Activated CD4-positive, alpha-beta T cell treated with anti-CD3 and anti-CD28 coated beads, Interleukin-2, amount 50 U/mL, for 48 hours (primary cell): ENCODE data around the gene MAP1LC3B.
"Not testable (repeated sequence)": the region's sequence is repeated elsewhere in the genome, so short reads cannot be mapped to it uniquely, and the experiment has no call there.

Source experiments
- DNase-seq, 2 experiments: peaks; one replicate each; pipeline ENCODE4 v3.0.0-alpha.2; 2020

MAP1LC3B gene

DNA sequence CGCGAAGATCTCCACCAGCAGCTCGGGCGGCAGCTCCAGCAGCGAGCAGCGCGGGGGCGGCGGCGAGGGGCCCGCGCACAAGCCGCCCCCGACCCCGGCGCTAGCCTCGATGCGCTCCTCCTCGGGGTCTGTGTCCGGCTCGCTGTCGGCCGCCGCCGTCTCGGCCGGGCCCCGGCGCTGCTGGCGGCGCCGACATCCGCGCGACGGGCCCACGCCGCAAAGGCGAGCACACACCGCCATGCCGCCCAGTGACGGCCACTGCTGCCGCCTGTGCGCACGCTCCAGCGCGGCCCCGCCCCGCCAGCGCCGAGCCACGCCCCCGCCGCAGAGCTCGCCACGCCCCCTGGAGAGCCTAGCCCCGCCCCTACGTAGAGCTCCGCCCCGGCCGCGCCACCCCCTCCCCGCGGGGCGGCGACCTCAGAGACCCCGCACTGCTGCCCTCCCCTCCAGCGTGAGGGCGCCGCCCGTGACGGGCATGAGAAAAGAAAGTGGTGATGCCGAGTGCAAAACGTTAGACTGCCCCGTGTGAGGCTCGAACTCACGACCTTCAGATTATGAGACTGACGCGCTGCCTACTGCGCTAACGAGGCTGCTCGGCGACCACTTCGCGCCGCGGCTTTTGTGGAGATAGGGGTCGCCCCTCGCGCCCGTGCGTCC, 8.5 kb upstream of the MAP1LC3B start, which contains the start of gene FBXO31:
TSS of gene FBXO31 (minus strand) at position 272 of the 657 bp plus-strand sequence. CDS start at position 240, 32 bp downstream.
- peak; percentile 91 to 92 for DNase-seq

DNA sequence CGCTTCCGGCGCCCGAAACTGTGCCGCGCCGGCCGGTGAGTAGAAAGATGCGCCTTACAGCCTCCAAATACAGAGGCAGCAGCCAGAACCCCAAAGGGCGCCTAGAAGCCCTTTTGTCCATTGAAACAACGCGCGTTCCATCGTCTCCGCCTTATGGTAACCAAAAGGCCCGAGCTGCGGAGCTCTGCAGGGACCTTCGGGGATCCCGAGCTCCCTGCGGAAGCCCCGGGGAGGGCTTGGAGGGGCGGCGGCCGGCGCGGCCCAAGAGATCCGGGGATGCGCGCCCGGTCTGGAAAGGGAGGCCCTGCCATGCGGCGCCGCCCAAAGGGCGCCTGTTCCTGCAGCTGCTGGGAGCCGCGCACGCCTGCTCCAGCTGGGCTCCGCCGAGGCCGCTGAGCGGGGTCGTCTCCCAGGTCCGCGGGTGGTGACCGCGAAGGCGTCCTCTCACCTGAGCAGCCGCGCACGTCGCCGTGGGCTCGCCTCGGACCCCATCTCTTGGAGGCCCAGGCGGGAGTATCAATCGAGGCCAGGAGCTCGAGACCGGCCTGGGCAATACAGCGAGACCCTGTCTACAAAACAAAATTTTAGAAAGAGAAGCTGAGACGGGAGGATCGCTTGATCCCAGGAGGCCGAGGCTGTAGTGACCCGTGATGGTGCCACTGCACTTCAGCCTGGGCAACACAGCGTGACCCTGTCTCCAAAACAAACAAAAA, 7.8 kb upstream of the MAP1LC3B start:
- DNase-seq, result no peak

DNA sequence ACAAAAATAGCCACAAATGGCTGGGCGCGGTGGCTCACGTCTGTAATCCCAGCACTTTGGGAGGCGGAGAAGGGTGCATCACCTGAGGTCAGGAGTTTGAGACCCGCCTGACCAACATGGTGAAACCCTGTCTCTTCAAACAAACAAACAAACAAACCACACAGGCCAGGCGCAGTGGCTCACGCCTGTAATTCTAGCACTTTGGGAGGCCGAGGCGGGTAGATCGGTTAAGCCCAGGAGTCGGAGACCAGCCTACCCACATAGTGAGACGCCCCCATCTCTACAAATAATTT, 7.3 kb upstream of the MAP1LC3B start:
- not testable (repeated sequence) for DNase-seq

DNA sequence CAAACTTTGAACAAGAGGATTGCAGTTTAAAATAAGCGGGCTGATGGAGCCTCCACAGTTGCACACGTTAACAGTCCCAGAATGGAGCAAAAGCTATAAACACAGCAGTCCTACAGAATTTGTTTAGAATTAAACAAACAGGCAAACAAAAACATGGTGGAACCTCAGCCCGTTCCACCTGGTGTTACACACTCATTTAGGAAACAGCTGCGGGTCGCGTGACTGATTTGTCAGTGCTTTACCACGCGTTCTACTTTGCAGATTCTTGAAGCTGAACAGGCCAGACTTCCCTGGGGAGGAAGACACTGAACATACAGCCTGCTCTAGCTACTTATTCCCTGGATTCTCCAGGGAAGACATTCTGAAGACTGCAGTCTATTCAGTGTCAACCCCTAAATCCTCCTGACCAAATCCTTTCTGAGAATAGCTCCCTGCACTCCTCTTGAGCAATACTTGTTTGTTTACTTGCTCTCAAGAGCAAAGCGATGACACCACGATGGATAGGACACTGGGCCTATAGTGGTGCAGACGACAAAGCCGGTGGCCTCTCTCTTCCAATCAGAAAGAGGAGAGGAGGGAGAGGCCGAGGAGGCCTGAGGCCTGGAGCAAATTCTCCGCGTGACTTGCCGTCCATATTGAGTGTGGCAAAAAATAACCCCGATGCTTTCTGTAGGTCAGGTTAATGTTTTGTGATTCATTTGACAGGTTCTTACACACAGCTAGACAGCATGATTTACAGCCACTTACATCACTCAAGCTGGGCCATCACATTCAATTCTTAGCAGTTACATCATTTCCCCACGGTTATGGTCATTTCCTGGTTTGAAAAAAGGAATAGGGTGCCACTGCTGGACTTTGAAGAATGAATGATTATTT, 4.0 kb upstream of the MAP1LC3B start:
- DNase-seq, result peak; percentile 81 to 86

DNA sequence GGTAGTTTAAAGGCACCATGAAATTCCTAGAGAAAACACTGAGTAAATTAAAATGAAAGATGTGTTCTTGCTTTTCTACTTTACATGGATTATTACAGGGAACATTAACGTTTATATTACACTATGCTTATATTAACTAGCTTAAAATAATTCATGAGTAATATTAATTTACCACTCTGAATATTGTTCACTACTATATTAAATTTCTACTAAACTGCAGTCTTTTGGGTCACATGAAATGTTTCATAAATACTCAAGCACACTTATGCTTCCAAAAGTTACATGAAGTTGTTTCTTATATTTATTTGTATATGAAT, 3.4 kb upstream of the MAP1LC3B start:
- DNase-seq, result no peak

DNA sequence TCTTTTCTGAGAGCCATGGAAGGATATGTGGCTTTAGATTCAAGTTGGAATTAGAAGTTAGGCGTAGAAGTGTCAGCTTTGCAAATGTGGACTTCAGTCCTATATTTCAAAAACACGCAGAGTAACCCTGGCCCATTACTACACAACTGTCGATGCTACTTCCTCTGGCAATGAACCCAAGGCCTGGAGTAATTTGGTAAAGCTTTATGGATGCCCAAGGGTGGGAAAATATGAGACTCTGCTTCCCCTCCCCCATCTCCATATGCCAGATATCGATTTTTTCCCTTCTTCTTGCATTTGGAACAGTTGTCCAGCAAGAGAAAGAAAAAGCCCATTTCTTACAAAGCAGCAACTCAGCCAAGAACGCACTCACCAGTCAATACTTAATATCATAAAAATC, 2.9 kb upstream of the MAP1LC3B start:
- DNase-seq, result no peak

DNA sequence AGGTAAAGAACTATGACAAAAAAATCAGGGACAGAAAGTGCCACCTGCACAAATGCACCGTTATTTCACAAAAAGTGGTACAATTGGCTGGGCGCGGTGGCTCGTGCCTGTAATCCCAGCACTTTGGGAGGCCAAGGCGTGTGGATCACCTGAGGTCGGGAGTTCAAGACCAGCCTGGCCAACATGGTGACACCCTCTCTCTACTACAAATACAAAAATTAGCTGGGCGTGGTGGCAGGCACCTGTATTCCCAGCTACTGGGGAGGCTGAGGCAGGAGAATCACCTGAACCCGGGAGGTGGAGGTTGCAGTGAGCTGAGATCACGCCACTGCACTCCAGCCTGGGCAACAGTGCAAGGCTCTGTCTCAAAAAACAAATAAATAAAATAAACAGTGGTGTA, 2.2 kb upstream of the MAP1LC3B start:
- not testable (repeated sequence) for DNase-seq

DNA sequence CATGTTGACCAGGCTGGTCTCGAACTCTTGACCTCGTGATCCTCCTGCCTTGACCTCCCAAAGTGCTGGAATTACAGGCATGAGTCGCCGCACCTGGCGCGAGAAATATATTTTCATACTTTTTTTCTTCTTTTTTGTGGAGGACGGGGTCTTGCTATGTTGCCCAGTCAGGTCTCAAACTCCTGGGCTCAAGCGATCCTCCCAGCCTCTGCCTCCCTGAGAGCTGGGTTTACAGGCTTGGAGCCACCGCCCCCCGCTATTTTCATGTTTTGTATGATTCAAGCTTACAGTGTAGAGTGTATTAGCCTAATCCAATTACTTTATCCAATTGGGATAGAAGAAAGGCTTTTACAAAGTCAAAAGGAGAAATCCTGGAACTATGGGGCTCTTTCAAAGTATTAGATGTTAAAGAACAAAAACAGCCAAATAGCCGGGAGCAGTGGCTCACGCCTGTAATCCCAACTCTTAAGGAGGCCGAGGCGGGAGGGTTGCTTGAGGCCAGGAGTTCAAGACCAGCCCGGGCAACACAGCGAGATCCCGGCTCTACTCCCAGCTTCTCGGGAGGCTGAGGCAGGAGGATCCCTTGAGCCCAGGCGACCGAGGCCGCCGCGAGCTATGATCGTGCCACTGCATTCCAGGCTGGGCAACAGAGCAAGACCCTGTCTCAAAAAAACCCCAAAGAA, 1.4 kb upstream of the MAP1LC3B start:
- no peak for DNase-seq

DNA sequence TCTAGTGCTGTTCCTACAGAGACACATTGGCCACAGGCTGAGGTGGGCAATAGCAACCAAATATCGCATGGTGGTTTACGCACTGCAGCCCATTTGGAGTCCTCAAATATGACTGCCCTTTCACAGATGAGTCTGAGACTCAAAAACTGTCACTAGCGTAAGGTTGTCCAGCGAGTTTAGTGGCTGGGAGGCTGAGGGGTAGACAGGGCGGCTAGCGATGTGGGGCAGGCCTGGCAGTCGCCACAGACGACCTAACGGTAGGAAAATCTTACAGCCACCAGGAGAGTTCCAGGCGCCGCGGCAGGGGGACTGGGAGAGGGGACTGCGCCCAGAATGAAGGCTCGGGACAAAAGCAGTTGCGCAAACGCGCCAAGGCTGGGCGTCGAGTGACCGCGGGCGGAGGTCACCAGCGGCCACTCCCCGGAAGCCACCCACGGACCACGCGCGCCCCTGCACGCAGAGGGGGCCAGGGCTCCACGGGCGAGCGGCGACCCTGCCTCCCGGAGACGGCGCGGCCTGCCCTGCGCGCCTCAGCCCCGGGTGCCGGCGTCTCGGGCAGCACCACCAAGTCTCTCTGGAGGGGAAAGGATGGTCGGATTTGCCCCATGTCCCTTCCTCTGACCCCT, 699 bp upstream of the MAP1LC3B start:
- peak in 1 of 2 experiments; percentile 50 for DNase-seq

DNA sequence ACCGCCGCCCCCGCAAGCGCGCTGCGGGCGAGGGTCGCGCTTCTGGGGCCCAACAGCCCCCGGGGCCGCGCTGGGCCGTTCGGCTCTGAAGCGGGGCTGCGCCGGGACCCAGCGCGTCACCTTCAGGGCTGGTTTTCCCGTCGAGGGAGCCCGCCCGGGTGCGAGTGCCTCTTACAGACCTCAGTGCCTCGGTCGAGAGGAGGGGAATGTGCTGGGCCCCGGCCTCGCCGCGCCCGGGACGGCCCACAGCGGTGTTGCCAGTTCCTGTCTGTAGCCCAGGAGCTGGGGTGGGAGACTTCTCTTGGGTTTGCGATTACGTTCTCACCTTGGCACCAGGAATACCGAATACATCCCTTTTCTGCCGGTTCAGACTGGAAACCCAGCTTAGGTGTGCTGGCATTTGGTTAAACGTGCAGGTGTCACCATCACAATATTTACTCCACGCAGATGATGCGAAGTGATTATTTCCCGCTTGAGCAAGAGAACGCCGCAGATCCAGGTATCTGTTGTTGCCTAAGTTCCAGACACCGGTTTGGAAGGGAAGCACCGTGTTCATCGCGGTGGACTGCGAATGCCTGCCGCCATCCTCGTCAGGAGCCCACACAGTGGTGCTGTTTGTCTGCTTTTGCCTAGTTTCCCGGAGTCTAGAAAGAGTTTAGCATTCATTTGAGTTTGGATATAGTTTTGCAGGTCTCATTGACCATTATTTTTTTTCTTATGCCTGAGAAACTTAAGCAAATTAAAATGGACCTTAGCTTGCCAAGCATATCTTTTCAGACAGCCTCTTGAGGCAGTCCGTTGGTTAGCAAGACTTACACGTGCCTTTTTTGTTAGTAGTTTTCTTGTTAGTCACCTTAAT, 914 bp downstream of the MAP1LC3B start:
- peak; percentile 53 to 59 for DNase-seq

DNA sequence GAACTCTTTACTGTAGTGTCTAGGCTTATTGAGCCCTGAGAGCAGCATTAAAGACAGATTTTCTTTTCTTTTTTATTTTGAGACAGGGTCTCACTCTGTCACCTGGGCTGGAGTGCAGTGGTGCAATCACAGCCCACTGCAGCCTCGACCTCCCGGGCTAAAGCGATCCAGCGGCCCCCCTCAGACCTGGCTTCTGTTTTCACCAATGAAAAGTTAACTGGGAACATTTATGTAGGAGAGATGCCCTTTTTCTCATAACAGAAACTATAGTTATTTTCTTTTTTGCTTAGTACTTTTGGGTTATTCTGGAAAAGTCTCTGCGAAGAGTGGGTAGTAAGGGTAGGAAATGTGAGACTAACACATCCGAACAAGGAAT, 1.5 kb downstream of the MAP1LC3B start:
- DNase-seq, result no peak

DNA sequence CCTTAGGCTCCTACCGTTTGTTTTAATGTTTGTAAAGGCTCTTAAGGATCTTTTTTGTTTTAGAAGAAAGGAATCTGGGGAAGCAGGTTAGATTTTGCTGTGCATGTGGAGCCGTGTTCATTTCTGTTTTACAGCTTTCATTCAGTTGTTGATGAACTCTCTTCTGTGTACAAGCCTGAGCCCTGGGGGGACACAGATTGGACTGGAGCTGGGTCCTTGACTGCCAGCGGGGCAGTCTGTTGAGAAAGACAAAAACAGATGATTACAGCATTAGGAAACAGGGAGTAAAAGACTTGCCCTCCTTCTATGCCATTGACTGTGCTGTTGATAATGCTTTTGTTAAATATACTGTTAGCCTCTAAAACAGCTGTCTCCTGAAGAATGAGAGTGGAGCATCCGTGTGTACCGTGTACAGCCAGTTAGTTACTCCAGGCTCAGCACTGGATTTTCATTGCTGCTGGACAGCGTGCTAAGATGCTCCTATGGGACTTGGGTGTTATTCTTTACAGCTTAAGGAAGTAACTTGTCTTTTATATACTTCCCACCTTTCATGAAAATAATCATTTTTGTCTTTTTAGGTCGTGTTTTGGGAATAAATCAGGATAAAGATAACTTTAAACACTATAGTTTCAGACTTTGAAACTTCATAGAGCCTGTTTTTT, 3.2 kb downstream of the MAP1LC3B start:
- no peak for DNase-seq

DNA sequence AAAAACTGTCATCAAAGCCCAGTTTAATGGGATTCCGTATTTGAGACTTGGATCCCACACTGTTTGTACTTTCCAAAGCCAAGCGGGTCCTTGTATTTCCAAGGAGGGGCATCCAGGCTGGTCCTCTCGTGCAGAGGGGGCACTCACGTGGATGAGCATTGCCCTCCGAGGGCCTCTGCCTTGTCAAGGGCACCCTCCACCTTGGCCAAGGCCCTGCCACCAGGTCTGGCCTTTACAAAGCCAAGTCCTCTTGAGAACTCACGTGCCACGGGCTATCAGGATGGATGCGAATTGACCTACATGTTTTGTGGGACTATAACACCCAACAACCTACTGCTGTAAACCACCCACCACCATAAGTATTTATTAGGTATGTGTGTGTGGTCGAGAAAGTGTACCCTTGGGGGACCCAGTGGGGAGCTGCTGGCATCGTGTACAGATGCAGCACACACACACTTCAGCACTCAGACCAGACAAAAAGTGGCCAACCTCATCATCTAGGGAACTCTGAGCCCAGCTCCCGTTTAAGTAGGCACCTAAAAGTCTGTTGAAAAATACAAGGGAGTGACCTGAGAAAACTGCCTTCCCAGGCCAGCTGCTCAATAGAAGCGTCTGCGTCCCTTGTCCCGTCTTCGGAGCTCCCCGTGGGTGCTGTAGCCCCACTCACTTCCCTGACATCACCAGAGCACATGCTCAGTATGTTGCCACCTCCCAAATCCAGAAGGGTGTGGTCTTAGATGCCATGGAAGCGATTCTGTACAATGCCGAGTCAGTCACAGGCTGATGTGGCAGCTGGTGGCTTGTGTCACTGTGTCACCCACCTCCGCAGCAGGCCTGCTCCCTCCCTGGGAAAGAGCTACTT, 12.9 kb downstream of the MAP1LC3B start:
- DNase-seq, result no peak

DNA sequence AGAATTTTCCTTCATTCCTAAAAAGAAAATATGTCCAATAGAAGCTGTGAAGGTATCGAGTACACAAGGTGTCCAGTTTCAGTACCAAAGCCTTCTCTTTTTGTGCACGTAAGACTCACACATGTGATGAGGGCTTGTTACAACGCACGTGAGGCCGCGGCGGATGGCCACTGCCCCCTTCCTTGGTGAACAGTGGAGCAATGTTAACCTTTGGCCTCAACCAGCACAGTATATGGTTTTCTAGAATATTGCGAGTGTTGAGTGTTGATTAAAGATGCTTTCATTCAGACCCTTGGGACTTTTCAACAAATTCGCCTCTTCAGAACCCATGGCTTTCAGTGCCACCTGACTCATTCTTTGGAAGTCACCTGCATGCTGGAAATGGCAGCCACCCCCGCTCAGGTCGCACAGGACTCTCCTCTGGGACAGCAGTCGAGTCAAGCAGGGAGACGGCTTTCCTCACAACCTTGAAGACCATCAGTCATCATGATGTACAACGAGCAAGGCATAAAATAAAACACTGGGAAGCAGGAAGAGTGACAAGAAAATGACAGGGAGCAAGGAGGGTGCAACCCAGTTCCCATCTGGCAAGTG, 14.5 kb downstream of the MAP1LC3B start:
- no peak for DNase-seq

DNA sequence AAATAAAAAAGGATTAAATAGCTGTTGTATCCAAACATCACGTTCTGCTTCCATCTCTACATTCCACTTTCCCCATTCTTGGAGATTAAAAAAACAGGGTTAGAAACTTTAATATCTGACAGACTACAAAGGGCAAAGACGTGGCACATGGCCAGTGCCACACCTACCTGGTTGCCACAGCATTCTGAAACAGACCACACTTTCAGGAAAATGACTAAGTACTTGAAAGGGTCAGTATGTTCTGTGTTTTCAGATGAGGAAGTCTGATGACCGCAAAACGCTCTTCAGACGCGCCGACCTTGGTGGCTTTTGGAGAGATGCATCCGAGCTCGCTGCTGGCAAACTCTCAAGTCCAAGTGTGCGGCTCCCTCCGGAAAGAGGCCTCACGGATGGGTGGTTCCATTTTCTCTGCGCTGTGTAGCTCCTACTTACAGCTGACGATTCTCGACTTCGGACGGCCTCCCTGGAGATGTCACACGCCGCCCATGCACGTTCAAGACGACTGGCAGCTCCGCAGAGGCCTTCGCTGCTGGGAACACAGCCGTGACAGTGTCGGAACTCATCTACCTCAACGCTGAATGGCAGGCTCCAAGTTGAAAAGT, 15.5 kb downstream of the MAP1LC3B start:
- no peak for DNase-seq

DNA sequence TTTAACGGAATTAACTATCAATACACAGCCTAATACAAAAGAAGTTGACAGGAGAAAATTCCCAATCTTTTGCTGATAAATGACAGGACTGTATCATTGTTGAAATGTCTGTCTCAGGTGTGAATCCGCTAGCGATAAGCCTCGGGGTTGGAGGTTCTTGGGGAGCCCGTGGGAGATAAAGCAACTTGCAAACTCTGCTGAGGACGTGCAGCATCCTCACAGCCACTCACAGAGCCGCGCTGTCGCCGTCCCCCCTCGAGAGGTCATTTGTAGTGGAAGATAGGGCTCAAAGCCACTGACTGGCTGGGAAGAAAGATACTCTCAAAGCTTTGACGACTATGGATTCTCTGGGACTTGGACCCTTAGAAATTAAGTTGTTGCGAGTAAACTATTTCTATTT, 17.0 kb downstream of the MAP1LC3B start:
- no peak for DNase-seq

DNA sequence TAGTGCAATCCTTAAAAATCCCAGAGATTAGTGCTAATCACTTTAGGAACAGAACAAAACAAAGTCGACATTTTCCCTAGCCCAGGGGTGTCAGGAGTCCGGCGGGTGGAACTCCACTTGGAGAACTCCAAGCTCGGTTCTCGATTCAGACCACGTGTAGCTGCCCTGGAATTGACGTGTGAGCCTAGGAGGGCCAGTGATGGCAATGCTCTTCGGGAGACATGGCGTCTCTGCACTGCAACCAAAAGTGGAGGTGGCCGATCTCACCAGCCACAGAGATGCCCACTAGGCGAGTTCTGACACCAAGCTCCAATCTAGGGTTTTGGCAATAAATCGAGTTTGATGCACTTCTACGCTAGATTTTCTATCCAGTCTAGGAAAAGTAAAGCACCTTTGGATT, 17.6 kb downstream of the MAP1LC3B start:
- DNase-seq, result no peak

DNA sequence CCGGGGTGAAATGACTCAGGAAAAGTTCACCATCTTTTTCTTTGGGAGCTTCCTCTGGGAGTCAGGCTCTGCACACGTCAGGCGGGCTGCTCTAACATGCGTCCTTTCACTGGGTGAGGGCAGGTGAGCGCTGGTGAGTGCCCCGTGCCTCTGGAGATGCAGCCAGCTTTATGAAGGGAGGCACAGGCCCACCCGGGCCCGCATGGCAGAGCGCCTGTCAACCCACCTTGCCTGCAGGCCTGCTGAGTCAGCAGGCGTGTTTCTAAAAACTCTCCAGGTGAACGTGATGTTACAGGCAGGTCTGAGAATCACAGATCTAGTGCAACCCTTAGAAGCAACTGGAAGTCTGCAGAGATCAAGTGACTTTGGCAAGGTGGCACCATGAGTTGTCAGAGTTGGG, 18.4 kb downstream of the MAP1LC3B start:
- no peak for DNase-seq

DNA sequence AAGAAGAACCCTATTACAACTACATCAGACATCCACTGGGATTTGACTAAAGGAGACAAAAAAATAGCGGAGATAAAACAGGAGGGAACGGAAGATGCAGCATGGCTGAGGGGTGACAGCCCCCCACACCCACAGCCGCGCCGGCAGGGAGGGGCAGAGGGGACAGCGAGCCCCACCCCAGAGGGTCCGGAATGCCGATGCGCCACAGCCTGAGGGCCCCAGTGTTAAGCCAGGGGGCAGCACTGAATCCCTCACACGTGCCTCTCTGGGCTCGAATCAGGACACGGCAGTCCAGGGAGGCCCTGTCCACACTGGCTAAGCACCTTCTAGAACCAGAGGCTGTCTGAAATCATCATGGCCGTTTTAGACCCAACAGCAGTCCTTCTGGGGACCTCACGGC, 18.8 kb downstream of the MAP1LC3B start:
- no peak for DNase-seq
